ENCODE data around the gene PIK3R3.

PIK3R3 gene

GRCh38 chr1:46010611-46011010 is 121.8 kb downstream of the PIK3R3 start:
- H3K36me3 Mint-ChIP-seq, result peaks cover 21% of the 10 kb centered on the region
- H3K27me3 Mint-ChIP-seq, result no peaks in the 10 kb centered on the region
- no peak overlapping the region for H3K4me3 Mint-ChIP-seq
- no peaks in the 10 kb centered on the region for H3K4me1 Mint-ChIP-seq
- no peaks in the 10 kb centered on the region for H3K9me3 Mint-ChIP-seq
- no peak overlapping the region for H3K27ac Mint-ChIP-seq

- Mint-ChIP-seq H3K27ac (no peak overlapping the region), H3K27me3 (no peaks in the 10 kb centered on the region), H3K9me3 (no peaks in the 10 kb centered on the region), H3K4me1 (no peaks in the 10 kb centered on the region), H3K4me3 (no peak overlapping the region), H3K36me3 (peaks cover 18% of the 10 kb centered on the region)
These were observed 123.8 kb downstream of the PIK3R3 start for GRCh38 chr1:46008585-46008984.

GRCh38 chr1:46005594-46005993 is 126.8 kb downstream of the PIK3R3 start:
- no peaks in the 10 kb centered on the region for H3K27me3 Mint-ChIP-seq
- no peaks in the 10 kb centered on the region for H3K4me1 Mint-ChIP-seq
- H3K9me3 Mint-ChIP-seq, result no peaks in the 10 kb centered on the region
- H3K36me3 Mint-ChIP-seq, result peaks cover 18% of the 10 kb centered on the region
- no peak overlapping the region for H3K4me3 Mint-ChIP-seq
- H3K27ac Mint-ChIP-seq, result no peak overlapping the region

- Mint-ChIP-seq H3K9me3 (no peaks in the 10 kb centered on the region), H3K4me3 (no peak overlapping the region), H3K27ac (no peak overlapping the region), H3K4me1 (no peaks in the 10 kb centered on the region), H3K27me3 (no peaks in the 10 kb centered on the region), H3K36me3 (peaks cover 15% of the 10 kb centered on the region)
These were observed 127.9 kb downstream of the PIK3R3 start for GRCh38 chr1:46004492-46004891.

- no peak overlapping the region for H3K4me3 Mint-ChIP-seq
- H3K9me3 Mint-ChIP-seq, result no peaks in the 10 kb centered on the region
- no peaks in the 10 kb centered on the region for H3K4me1 Mint-ChIP-seq
- no peaks in the 10 kb centered on the region for H3K27me3 Mint-ChIP-seq
- no peak overlapping the region for H3K27ac Mint-ChIP-seq
- H3K36me3 Mint-ChIP-seq, result peaks cover 9% of the 10 kb centered on the region
These were observed 129.1 kb downstream of the PIK3R3 start for GRCh38 chr1:46003315-46003714.

GRCh38 chr1:46002551-46003150 is 129.8 kb downstream of the PIK3R3 start:
- Mint-ChIP-seq H3K4me3 (no peak overlapping the region), H3K36me3 (peaks cover 9% of the 10 kb centered on the region)

GRCh38 chr1:46001081-46001785 is 131.2 kb downstream of the PIK3R3 start:
- no peaks in the 10 kb centered on the region for H3K9me3 Mint-ChIP-seq
- H3K27me3 Mint-ChIP-seq, result no peaks in the 10 kb centered on the region
- no peak overlapping the region for H3K4me3 Mint-ChIP-seq
- peaks cover 5% of the 10 kb centered on the region for H3K36me3 Mint-ChIP-seq
- no peaks in the 10 kb centered on the region for H3K4me1 Mint-ChIP-seq
- H3K27ac Mint-ChIP-seq, result no peak overlapping the region

More at GRCh38 chr1:46002551-46003150, 129.8 kb downstream of the PIK3R3 start:
- Mint-ChIP-seq H3K9me3 (no peaks in the 10 kb centered on the region), H3K4me1 (no peaks in the 10 kb centered on the region), H3K27ac (no peak overlapping the region), H3K27me3 (no peaks in the 10 kb centered on the region)

- H3K9me3 Mint-ChIP-seq, result no peaks in the 10 kb centered on the region
- no peak overlapping the region for H3K4me3 Mint-ChIP-seq
- H3K27ac Mint-ChIP-seq, result no peak overlapping the region
- no peaks in the 10 kb centered on the region for H3K4me1 Mint-ChIP-seq
- peaks cover 5% of the 10 kb centered on the region for H3K36me3 Mint-ChIP-seq
- H3K27me3 Mint-ChIP-seq, result no peaks in the 10 kb centered on the region
These were observed 132.9 kb downstream of the PIK3R3 start for GRCh38 chr1:45999507-45999906.

GRCh38 chr1:45998020-45998617 is 134.3 kb downstream of the PIK3R3 start:
- H3K27ac Mint-ChIP-seq, result no peak overlapping the region
- H3K27me3 Mint-ChIP-seq, result no peaks in the 10 kb centered on the region
- no peak overlapping the region for H3K4me3 Mint-ChIP-seq
- H3K36me3 Mint-ChIP-seq, result peaks cover 5% of the 10 kb centered on the region
- no peaks in the 10 kb centered on the region for H3K4me1 Mint-ChIP-seq
- no peaks in the 10 kb centered on the region for H3K9me3 Mint-ChIP-seq

- Mint-ChIP-seq H3K9me3 (no peaks in the 10 kb centered on the region), H3K36me3 (peaks cover 7% of the 10 kb centered on the region), H3K27ac (no peak overlapping the region), H3K27me3 (no peaks in the 10 kb centered on the region), H3K4me1 (no peaks in the 10 kb centered on the region), H3K4me3 (no peak overlapping the region)
These were observed 137.1 kb downstream of the PIK3R3 start for GRCh38 chr1:45995298-45995697.

- Mint-ChIP-seq H3K9me3 (no peaks in the 10 kb centered on the region), H3K4me1 (no peaks in the 10 kb centered on the region), H3K27me3 (no peaks in the 10 kb centered on the region), H3K36me3 (peaks cover 4% of the 10 kb centered on the region), H3K4me3 (no peak overlapping the region), H3K27ac (no peak overlapping the region)
These were observed 138.0 kb downstream of the PIK3R3 start for GRCh38 chr1:45994423-45994822.
